ENCODE data around the gene TBL2.
"Not testable (repeated sequence)": the region's sequence is repeated elsewhere in the genome, so short reads cannot be mapped to it uniquely, and the experiment has no call there.

The TBL2 gene

DNA sequence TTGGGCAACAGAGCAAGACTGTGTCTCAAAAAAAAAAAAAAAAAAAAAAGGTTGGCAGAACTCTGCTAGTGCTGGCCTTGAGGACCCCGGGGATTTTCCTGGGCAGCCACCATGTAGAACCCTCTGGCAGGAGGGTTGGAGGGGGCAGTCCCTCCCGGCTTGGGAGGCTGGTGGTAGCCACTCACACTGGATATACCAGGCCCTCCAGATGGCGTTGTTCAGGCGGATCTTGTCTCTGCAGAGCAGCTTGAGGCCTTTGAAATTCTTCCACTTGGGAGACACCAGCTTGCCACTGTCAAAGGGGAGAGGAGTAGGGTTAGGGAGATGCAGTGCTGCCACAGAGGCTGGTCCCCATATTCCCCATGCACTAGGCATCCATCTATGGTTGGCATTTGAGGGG is 37.5 kb upstream of the TBL2 start:
- peak; percentile 50 for ATAC-seq
- TF ChIP-seq, protein P1, sequence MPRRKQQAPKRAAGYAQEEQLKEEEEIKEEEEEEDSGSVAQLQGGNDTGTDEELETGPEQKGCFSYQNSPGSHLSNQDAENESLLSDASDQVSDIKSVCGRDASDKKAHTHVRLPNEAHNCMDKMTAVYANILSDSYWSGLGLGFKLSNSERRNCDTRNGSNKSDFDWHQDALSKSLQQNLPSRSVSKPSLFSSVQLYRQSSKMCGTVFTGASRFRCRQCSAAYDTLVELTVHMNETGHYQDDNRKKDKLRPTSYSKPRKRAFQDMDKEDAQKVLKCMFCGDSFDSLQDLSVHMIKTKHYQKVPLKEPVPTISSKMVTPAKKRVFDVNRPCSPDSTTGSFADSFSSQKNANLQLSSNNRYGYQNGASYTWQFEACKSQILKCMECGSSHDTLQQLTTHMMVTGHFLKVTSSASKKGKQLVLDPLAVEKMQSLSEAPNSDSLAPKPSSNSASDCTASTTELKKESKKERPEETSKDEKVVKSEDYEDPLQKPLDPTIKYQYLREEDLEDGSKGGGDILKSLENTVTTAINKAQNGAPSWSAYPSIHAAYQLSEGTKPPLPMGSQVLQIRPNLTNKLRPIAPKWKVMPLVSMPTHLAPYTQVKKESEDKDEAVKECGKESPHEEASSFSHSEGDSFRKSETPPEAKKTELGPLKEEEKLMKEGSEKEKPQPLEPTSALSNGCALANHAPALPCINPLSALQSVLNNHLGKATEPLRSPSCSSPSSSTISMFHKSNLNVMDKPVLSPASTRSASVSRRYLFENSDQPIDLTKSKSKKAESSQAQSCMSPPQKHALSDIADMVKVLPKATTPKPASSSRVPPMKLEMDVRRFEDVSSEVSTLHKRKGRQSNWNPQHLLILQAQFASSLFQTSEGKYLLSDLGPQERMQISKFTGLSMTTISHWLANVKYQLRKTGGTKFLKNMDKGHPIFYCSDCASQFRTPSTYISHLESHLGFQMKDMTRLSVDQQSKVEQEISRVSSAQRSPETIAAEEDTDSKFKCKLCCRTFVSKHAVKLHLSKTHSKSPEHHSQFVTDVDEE (CRISPR knock-in tag; IDR thresholded peaks at IDR 0.05), result no peak
- TF ChIP-seq POU6F1 (CRISPR knock-in tag; IDR thresholded peaks at IDR 0.05; ENCODE audit: borderline replicate concordance, low read depth) (no peak), ARNTL (CRISPR knock-in tag; IDR thresholded peaks at IDR 0.05; ENCODE audit: borderline replicate concordance, low read depth) (no peak), ZC3H10 (CRISPR knock-in tag; IDR thresholded peaks at IDR 0.05) (no peak), ZNF565 (CRISPR knock-in tag; conservative IDR thresholded peaks at IDR 0.05; ENCODE audit: low read depth) (no peak), ZFP30 (CRISPR knock-in tag; IDR thresholded peaks at IDR 0.05) (no peak), GLIS3 (CRISPR knock-in tag; IDR thresholded peaks at IDR 0.05) (no peak), TCF4 (CRISPR knock-in tag; IDR thresholded peaks at IDR 0.05; ENCODE audit: borderline replicate concordance) (no peak)
- TF ChIP-seq, protein P2, sequence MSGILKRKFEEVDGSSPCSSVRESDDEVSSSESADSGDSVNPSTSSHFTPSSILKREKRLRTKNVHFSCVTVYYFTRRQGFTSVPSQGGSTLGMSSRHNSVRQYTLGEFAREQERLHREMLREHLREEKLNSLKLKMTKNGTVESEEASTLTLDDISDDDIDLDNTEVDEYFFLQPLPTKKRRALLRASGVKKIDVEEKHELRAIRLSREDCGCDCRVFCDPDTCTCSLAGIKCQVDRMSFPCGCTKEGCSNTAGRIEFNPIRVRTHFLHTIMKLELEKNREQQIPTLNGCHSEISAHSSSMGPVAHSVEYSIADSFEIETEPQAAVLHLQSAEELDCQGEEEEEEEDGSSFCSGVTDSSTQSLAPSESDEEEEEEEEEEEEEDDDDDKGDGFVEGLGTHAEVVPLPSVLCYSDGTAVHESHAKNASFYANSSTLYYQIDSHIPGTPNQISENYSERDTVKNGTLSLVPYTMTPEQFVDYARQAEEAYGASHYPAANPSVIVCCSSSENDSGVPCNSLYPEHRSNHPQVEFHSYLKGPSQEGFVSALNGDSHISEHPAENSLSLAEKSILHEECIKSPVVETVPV (CRISPR knock-in tag; IDR thresholded peaks at IDR 0.05), result no peak

DNA sequence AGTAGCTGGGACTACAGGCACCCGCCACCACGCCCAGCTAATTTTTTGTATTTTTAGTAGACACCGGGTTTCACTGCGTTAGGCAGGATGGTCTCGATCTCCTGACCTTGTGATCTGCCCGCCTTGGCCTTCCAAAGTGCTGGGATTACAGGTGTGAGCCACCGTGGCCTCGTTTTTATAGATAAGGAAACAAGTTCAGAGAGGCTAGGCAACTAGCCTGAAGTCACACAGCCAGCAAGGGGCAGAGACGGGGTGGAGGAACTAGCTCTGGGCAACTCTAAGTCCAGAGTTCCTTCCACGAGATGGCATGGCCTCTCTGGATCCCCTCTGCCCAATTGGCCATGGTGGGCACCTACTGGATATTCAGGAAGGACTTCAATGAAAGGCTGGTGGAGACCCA is 36.6 kb upstream of the TBL2 start:
- ATAC-seq, result not testable (repeated sequence)

GRCh38 chr7:73613954-73614735 is 35.8 kb upstream of the TBL2 start:
- ATAC-seq, result peak; percentile 36

More at GRCh38 chr7:73613954-73614735, 35.8 kb upstream of the TBL2 start:
- TF ChIP-seq, protein P1 (CRISPR knock-in tag; IDR thresholded peaks at IDR 0.05), result no peak
- TF ChIP-seq TCF4 (CRISPR knock-in tag; IDR thresholded peaks at IDR 0.05; ENCODE audit: borderline replicate concordance), result no peak
- TF ChIP-seq POU6F1 (CRISPR knock-in tag; IDR thresholded peaks at IDR 0.05; ENCODE audit: borderline replicate concordance, low read depth), result no peak
- TF ChIP-seq ZNF565 (CRISPR knock-in tag; conservative IDR thresholded peaks at IDR 0.05; ENCODE audit: low read depth), result no peak
- no peak for TF ChIP-seq RARB (CRISPR knock-in tag; IDR thresholded peaks at IDR 0.05)
- no peak for TF ChIP-seq ARNTL (CRISPR knock-in tag; IDR thresholded peaks at IDR 0.05; ENCODE audit: borderline replicate concordance, low read depth)
- no peak for TF ChIP-seq TOX (CRISPR knock-in tag; IDR thresholded peaks at IDR 0.05; ENCODE audit: borderline replicate concordance)
- no peak for TF ChIP-seq CSDC2 (CRISPR knock-in tag; IDR thresholded peaks at IDR 0.05)
- TF ChIP-seq SNAI2 (CRISPR knock-in tag; IDR thresholded peaks at IDR 0.05), result no peak
- no peak for TF ChIP-seq ZFP30 (CRISPR knock-in tag; IDR thresholded peaks at IDR 0.05)
- TF ChIP-seq, protein P2 (CRISPR knock-in tag; IDR thresholded peaks at IDR 0.05), result no peak
